Measurements from ENCODE around the gene CD36. TPM values are rescaled to one million over a fixed set of nuclear protein-coding genes. Genes with fewer than 3 reads are reported as not detected.

The CD36 gene
- total and polyA plus RNA-seq, 2 of the 8 experiments (the other 6 are each of a cell fraction or from before 2014, with no cell fraction given), result 0.33 to 0.60 TPM

GRCh38 chr7:80632139-80632538 lies 6.3 kb upstream of the CD36 start (continued):
- TF ChIP-seq CTCF (IDR thresholded peaks at IDR 0.05; ENCODE audit: control extremely low read depth in 1 of 3, insufficient read depth in 1 of 3, low read depth in 1 of 3, low read length in 3 of 3), result no peak

Data from H1 (cell line).